GM18868 (cell line): ENCODE measurements around the gene CAMK4.
A peak's percentile ranks its signal among the peaks of the same experiment; 100 is the strongest.
"Not testable (repeated sequence)": the region's sequence is repeated elsewhere in the genome, so short reads cannot be mapped to it uniquely, and the experiment has no call there.

Experiments used
- ATAC-seq: cut with Tn5 transposase; IDR thresholded peaks from one replicate; pipeline ENCODE4 v1.9.1; 2021; ENCODE audit warnings: mild to moderate bottlenecking, moderate library complexity; ENCODE audit not compliant: unreplicated experiment

The CAMK4 gene

DNA sequence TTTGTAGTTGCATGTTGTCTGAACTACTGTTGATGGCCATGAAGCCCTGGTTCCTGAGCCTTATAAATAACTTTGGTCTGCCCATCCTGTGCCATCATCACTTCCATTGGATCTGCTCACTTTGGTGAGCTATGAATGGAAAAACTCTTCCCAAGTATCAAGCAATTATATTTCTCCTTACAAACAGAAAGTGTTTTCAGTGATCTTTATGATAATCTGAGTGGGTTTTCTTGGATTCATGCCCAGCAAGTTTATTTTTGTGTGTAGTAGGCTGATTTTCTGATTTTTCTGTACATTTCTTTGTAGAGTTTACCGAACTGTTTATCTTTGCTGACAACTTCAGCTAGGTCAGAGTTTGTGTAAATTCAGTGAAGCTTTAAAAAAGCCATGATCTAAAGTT is 31.0 kb downstream of the CAMK4 start:
- peak; percentile 19 for ATAC-seq

DNA sequence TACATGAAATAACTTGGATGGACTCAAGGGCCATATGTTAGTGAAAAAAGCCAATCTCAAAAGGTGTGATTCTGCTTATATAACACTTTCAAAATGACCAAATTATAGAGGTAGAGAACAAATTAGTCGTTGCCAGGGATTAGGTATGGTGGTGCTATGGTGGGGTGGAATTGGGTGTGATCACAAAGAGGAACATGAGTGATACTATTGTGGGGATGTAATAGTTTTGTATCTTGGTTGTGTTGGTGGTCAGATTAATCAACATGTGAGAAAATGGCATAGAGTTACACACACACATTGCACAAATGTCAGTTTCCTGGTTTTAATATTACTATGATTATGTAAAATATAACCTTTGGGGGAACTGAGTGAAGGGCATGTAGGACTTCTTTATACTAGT is 31.9 kb downstream of the CAMK4 start:
- ATAC-seq = no peak

DNA sequence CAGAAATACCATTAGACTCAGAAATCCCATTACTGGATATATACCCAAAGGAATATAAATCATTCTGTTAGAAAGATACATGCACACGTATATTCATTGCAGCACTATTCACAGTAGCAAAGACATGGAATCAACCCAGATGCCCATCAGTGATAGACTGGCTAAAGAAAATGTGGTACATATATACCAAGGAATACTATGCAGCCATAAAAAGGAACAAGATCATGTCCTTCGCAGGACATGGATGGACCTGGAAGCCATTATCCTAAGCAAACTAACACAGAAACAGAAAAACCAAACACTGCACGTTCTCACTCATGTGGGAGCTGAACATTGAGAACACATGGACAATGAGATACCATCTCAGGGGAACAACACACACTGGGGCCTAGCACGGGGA is 33.4 kb downstream of the CAMK4 start:
- ATAC-seq = not testable (repeated sequence)

DNA sequence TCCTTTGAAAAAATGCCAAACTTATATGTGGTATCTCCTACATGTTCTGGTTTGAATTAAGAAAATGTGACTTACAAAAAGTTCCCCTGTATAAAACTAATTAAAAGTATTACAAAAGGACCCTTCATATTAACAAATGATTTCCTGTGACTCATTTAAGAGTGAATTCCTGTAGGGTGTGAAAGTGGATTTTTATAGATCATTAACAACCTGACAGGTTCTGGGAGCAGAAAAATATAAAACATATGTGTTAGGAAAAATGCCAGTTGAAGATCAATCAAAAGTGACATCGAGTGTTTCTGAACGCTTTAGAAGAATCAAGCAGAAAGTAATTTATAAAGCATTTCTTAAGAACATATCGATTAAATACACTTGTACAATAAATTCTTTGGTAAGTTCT is 35.5 kb downstream of the CAMK4 start:
- no peak for ATAC-seq

DNA sequence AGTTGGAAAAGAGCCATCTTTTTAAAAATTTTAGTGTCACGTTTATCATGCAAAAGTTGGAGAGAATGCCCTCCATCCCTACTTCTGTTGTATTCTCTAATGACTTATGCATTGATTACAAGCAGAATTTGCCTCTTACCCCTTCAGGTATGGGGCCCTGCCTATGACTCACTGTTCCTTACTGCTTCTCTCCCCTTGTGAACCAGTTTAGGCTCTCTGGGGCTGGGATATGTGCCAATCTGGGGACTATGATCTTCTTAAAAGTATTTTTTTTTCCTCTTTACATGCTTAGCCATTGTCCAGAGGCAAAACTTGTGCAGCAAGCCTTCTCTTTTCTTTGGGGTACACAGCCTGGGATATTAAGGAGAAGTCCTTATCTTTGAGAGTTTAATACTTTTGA is 37.4 kb downstream of the CAMK4 start:
- no peak for ATAC-seq

DNA sequence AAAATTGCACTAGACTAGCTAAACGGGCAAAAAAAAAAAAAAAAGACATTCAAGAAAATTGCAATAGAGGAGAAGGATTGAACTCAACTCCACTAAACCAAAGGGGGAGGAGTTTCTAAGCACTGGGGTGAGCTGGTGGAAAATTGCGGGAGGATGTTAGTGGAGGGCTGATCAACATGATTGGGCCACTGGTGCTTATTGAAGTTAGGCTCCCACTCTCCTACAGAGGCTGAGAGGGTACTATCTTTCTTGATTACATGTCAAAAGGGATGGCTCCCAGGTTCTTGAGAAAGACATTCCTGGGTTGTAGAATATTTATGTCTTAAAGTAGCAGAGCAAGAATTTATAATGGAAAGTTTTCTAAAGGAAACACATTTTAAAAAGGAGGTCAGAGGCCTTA is 38.0 kb downstream of the CAMK4 start:
- no peak for ATAC-seq

DNA sequence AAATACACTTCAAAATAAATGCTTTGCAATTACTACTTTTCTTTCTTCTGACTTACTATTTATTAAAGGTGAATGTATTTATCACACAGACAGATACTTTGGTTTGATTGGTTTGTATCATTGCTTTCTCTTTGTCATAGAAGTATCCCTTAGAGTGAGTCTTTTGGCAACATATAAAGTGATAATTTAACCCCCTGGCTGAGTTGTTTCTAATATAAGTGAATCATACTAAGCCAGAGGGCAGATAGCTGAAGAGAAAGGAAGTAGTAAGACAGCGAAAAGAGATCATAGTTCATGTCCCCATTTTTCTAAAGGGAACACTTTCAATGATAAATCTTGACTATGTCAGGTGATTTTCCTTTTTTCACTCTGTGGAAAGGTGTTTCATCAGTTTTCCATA is 38.6 kb downstream of the CAMK4 start:
- no peak for ATAC-seq

DNA sequence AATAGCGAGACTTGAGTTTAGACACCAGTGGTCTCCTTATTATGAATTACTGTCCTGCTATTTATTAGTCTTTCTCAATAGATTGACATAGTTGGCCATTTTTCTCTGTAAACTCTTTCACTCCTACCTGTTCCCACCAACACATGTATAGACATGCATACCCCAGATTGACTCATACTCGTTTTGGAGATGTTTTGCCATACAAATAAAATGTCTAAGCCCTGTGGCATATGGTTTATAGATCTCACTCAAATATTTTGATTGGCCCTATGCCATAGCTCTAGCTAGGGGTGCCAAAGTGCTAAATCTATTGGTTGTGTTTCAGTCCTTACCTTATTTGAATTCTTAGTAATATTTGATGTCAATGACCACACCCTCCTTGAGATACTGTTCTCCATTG is 42.3 kb downstream of the CAMK4 start:
- ATAC-seq = no peak

DNA sequence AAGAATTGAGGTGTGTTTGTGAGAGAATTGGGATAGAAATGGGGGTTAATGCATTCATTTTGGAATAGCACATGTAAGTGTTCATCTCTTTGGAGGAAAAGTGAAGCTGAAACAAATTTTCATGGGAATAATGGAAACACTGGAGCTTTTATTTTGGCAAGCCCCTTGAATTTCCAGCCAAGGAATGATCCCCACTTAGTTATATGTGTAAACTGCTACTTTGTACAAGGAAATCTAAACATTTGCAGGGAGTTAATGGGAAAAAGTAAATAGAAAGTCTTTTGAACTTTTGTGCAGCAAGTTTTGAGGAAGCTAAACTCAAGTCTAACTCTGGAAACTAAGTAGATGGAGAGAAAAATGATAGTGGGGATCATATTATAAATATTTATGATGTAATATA is 44.1 kb downstream of the CAMK4 start:
- ATAC-seq = no peak

DNA sequence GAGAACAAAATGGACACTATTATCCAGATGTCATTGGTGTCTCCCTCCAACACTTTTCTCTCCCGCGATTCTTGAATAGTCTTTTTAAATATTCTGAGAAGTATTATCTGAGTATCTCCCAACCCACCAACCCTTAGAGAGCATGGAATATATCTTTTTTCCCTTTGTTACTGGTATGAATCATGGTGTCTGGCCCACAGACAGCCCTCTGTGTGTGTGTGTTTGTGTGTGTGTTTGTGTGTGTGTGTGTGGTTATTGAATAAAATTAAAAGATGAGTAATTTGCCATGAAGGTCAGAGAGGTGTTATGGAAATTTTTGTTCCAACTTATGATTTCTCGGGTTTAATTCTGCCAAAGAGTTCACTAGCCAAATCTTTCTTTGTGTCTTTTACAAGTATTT is 47.7 kb downstream of the CAMK4 start:
- no peak for ATAC-seq

DNA sequence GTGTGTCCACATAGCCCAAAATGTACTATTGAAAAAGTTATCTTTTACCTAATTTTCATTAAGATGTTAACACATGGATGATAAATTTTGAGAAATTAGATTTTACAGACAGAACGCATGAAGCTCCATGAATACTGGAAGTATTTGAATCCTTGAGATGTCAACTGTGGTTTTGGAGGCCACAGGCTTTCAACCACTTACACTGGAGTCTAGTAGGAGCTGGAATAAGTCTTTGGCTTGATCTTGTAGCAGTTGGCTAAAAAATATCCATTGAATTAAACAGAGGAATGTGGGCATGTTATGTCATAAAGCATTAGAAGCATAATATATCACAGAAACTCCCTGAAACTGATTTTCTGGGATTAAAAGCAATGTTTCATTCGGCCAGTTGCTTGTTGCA is 52.9 kb downstream of the CAMK4 start:
- ATAC-seq = no peak

DNA sequence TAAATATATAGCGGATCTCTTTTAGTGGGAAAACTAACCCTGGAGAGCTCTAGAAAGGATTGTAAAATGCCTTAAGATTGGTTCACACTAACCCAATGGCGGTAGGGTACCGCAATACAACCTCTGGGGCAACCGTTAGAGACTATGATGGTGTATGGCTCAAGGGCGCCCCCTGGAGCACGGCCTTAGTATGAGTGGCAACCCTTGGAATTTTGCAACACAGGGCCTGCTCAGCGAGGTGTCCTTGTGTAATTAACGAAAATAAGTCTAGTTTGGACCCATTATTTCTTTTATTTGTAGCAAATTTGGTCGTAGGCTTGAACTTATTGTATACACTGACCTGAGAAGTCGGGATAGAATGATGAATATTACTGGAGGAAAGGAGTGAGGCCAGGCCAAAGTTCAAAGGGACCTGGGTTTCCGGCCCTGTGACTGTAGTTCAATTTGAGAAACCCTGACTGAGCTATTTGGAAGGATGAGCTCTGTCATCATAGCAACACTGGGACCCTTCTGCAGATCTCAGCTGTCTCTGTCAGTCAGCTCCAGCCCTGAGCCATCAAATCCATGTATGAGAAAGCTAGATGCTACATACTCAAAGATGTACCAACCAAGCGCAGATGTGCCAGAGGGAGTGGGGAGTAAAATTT is 54.8 kb downstream of the CAMK4 start:
- peak; percentile 85 for ATAC-seq

DNA sequence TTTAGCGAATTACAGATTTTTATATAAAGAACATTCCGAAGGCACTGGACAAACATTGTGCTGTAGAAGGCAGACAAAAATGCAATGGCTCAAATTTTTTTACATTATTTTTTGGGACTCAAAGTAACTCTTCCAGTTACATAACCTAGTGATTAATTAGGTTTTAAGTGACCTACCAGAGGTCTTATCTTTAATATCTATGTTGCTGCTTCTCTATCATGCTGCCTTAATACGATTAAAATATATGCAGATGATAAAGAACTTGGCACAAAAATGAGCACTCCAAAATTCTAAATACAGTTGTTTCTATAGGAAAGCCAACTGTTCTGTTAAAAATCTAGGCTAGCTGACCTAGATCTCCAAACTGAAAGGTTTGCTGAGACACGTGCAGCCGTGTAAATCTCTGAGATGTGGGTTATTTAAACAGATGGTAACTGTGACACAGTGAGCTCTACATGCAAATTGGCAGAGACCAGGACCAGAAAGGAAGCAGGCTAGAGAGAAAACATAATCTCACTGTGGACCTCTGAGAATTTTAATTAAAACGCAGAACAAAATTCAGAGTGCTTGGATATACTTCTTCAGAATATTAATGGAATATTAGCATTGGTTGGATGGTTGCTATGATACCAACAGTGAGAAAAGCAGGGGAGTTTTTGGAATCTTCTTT is 56.2 kb downstream of the CAMK4 start:
- ATAC-seq = peak; percentile 67

DNA sequence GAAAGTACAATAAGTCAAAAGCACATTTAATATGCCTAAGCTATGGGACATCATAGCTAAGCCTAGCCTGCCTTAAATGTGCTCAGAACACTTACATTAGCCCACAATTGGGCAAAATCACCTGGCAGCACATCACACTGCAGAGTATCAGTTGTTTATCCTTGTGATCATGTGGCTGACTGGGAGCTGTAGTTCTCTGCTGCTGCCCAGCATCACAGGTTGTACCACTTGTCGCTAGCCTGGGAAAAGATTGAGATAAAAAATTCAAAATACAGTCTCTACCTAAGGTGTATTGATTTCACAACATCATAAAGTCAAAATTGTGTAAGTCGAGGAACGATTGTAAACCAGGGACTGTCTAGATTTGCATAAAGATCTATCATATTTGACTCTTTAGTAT is 58.6 kb downstream of the CAMK4 start:
- ATAC-seq = no peak

DNA sequence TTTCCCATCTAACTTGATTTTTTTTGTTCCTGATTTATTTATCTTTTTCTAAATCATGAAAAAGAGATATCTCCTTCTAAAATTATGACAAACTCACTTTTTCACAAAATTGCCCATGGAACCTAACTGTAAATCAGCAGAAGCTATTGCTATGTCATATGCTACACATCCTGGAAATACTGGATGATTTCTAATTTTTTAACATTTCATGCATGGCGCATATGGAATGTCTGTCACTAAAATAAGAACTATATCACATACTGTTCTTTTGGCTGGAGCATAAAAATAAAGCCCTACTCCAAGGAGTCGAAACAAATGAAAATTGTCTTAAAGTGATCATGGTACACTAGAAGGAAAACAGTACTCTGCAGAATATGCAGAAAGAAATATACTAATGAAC is 60.6 kb downstream of the CAMK4 start:
- ATAC-seq = no peak

DNA sequence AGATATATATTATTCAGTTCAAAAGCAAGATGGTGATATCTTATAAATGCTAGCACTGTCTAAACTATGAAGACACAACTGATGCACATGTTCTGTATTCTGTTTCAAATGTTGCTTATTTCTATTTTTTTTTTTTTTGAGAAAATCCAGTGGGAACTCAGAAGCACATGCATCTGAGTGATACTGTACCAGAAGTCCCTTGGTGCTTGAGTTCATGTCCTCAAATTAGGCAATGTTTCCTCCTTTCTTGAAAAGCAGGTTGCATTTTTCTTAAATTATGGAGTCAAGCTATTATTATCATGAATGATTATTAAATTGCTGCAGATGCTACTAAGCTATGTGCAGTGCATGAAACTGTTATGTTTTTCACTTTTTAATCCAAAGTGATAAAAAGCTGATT is 70.4 kb downstream of the CAMK4 start:
- ATAC-seq = no peak

DNA sequence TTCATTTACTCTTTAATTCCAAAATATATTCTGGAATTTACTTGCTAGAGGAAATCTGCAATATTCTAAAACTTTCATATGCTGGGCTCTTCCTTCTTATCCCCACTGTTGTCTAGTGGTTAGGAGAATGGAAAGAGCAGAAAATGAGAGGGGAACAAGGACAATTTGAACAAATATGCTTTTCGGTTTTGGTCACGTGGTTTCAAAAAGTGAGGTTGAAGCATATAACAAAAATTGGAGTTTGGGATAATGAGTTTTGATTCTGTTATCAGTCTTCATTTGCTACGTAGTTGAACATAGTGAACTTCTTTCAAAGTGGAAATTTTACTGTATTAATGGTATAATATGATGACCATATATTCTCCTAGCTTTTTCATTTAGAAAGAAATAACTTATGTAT is 71.5 kb downstream of the CAMK4 start:
- ATAC-seq = no peak

DNA sequence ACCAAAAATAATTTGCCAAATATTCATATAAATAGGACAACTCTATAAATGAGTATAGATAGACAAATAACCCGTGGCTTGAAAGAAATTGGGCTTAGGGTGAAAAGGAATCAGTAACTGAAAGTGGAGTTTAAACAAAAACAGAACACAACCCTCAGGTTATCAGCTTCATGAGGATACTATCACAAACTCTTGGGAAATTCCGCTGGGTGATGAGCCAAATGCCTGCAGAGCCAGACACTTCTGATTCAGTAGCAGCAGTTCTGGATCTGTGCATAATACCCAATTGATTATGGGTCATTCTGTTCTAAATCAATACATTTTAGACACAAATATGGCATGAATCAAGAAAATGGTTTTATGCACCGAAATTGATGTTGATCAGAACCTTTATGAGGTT is 72.4 kb downstream of the CAMK4 start:
- no peak for ATAC-seq

DNA sequence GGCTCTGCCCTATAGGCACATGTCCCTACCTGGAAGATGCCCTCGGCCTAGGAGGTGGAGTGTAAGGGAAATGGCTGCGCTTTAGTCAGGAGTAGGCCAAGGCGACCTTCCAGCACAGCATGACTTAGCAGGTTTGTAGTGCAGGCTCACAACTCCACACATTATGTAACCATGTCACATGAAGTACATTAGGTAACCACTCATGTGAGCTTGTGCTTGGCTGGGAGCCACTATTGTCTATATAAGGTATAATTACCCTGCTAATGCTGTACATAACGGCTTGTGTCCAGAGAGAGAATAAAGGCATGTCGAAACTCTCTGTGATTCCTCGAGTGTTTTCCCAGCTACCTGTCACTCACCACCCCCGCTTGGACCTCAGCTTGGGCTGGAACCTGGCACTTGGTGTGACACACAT is 74.9 kb downstream of the CAMK4 start:
- ATAC-seq = no peak

DNA sequence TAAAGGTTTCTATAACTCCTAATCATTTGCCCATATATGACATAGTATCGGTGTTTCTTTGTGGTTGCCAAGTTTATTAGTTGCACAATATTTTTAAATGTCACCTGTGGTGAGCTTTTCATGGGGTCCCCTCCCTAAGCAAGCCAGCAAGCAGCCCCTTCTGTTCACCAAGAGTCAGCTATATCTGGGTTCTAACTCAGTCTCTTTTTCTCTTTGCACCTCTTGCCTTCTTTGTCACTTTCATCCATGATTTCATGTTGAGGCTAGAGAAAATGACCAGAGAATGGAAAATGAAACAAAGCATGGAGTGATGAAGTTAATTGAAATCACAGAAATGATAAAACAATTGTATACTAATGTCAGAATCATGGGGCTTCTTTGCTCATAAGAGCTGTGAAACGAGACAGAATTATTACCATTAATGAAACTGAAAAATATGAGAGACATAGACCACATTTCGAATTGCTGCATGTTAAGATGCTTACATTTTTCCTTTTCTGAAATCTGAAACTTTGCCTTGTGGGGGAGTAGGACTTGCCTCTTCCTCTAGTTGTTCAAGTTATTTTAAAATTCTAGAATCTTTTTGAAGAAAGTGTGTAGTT is 75.7 kb downstream of the CAMK4 start:
- peak; percentile 65 for ATAC-seq

DNA sequence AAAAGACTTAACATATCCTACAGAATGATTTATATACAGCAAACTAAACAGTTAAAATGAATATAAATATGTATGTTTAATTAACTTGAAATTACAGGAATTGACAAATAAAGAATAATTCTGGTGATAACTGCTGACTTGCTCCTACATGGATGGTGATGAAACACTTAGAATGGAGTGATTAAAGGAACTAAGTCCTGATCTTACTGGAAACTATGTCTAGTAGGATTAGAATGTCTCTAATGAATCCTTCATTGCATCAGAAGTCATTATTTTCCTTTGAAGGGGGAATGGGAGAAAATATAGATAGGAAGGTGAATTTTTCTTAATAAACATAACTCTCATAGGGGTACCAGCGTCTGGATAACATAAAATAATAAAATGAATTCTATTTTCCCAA is 77.1 kb downstream of the CAMK4 start:
- no peak for ATAC-seq

DNA sequence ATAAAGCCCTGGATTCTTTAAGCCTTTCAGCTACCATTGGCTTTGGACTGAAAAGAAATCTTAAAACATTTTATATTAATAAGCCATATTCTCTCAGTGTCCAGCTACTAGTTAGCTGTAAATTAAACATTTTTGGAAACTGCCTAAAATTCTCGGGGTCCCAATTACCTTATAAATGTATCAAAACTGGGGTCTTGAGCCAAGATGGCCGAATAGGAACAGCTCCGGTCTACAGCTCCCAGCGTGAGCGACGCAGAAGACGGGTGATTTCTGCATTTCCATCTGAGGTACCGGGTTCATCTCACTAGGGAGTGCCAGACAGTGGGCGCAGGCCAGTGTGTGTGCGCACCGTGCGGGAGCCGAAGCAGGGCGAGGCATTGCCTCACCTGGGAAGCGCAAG is 77.9 kb downstream of the CAMK4 start:
- ATAC-seq = not testable (repeated sequence)

DNA sequence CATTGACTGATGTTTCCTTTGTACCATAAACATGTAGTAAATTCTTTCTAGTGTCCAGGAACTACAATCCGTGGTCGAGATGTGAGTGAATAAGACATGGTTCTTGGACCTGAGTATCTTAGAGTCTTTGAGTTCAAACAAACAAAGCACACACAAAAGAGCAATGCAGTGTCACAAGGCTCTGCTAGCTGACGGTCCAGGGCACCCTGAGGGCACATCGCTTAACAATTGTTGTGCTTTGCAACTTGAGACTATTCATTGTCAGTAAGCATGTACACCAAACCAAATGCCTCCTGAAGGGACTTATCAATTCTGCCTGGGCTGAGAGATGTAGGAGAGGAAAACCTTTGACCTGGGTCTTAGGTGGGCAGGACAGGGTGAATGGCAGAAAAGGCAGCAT is 84.8 kb downstream of the CAMK4 start:
- no peak for ATAC-seq
